CD4-positive, alpha-beta T cell treated with Interferon gamma for 1 hour (primary cell): ENCODE results near the gene FRMD1.

ENCODE experiments used
- DNase-seq: peaks from one replicate; pipeline ENCODE4 v3.0.0-alpha.2; 2020

FRMD1 gene

DNA sequence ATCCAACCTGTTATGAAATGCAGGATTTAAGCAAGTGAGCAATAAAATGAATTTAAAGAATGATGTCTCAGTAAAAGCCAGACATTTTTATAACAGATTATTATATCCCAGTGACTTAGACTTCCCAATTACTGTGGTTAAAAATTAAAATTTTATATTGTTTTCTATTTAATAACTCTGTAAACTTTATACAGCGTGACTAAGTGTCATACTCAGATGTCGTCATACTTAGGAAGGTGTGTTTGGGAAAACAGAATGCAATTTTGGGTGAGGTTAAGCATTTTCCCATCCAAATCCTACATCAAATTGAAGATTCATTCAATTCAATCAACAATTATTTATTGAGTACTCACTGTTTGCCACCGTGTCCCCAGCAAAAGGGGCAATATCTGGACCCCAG lies 31.4 kb upstream of the FRMD1 start:
- DNase-seq: no peak

DNA sequence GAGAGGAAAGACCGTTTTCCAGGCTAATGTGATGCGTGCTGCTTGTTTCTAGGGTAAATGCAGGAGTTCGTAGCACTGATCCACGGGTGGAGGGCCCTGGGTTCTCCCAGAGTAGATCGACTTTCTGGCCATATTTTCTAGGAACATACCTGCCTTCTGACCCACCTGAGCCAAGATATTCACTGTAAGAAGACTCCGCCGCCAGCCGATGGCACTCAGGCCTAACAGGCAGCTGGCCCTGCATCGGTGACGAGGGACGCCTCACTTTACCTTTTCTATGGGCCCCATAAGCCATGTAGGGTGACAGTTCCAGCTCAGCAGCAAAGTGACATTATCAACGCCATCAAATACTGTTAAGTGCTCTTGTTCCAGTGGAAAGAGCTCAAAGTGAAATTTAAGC lies 30.2 kb upstream of the FRMD1 start:
- DNase-seq: no peak

DNA sequence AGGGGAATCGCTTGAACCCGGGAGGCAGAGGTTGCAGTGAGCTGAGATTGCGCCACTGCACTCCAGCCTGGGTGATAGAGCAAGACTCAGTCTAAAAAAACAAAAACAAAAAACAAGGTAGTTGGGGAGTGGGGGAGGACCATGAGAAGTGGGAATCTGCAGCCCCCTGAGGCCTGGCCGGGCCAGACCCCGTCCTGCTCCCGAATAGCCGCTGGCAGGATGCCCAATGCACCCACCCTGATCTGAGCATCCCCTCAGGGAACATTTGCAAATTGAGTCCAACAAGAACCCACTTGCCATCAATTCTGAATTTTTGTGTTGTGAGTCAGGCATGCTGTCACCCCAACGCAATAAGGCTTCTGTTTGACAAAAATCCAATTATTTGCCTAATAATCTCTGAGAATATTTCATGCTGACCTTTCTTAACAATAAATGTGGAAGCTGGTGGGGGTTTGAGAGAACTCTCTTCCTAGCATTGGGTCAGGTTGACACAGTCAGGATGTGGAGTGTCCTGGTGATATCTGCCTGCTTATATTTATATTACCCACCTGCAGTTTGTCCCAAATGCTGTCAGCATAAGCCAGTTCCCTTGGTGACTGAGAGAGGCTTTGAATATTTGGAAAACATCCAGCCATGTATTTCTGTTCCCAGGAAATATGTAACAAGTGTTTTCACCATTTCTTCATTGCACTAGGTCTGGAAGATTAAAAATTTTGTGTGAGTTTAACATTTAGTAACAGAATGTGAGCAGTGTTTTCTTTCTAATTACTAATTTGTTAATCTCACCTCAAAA lies 28.4 kb upstream of the FRMD1 start:
- DNase-seq: no peak

DNA sequence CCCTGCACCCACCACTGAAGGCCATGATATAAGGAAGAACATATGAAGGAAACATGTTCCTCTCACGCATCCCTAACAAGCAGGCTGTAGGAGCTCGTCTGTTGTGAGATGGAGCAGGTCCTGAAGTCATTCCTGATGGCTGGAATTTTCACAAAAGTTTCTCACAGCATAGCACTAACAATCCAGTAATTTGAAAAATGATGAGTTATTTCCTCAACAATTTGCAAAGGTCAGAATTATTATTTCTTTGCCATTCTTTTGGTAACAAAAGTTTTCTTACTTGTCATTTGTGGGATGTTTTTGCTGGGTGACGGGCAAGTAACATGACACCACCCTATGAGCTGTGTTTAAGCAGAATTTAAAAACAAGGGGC lies 27.6 kb upstream of the FRMD1 start:
- no peak for DNase-seq

DNA sequence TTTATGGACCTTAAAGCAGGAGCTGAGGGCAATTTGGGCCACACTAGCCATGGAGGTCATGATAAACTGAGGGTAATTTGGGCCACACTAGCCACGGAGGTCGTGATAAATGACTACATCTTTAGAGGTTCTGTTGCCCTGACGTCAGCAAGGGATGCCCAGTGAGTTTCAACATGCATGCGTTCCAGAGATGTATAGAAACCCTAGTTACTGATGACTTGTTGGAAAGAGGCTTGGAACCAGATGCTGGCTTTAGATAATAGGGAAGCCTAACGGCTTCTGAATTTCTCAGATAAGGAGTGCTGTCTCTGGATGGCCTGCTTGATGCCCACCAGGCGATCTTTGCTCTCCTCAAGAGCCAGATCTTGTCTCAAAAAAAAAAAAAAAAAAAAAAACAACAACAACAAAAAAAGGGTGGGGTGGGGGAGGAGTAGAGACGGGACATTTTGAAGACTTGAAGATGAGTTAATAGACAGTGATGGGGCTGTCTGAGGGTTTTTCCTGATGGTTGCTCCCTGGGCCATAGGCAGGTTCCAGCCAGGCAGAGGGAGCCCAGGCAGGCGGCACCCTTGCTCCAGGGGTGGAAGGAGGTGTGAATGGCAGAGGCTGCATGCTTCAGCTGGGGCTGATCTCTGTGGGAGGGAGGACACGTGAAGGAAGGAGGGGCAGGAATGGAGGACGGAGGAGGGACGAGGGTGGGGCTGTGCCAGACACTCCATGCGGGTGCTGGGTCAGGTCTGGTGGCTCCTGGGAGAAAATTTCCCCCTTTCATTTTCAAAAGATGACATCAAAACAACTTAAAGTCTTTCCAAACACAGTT lies 27.0 kb upstream of the FRMD1 start:
- DNase-seq: no peak

DNA sequence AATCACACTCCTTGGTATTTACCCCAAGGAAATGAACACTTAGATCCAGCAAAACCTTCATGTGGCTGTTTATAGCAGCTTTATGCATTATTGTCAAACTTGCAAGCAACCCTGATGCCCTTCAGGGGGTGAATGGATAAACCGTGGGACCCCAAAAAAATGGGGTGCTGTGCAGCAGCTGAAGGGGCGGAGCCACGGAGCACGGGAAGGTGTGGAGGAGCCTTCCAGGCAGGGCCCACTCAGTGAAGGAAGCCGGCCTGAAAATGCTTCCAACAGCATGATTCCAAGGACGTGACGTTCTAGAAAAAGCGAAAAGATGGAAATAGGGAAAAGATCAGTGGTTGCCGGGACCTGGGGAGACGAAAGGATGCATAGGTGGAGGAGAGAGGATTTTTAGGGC lies 25.6 kb upstream of the FRMD1 start:
- no peak for DNase-seq

DNA sequence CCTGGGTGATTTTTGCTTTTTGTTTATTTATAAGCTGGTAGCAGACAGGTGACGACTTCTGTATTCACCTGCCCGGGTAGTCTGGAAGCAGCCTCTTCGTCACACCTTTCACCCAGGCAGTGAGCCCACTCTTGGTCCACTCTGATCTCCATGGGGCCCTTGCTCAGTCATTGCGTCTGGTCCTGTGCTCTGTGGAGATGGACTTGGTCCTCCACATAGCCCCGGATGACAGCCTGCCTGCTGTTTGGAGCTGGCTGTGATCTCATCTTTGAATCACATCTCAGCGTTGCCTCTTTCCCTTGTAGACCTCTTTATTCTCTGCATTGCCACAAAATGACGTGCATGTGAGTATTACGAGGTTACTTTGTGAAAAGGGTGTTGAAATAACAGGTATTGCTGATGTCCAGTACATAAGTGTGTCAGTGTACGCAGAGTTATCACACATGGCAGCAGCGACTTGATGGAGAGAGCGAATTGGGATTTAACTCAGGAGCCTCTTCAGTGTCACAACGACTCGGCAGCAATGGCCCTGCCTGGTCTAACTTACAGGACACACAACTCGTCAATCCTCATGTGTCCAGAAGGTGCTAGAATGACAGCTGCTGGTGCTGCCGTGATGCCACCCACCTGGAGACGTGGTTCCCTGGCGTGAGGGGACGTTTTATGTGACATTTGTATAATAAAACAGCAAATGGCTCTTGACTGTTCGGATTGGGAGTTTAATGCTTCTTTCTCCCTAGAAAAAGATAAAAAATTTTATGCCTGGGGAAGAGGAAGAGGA lies 24.2 kb upstream of the FRMD1 start:
- no peak for DNase-seq

DNA sequence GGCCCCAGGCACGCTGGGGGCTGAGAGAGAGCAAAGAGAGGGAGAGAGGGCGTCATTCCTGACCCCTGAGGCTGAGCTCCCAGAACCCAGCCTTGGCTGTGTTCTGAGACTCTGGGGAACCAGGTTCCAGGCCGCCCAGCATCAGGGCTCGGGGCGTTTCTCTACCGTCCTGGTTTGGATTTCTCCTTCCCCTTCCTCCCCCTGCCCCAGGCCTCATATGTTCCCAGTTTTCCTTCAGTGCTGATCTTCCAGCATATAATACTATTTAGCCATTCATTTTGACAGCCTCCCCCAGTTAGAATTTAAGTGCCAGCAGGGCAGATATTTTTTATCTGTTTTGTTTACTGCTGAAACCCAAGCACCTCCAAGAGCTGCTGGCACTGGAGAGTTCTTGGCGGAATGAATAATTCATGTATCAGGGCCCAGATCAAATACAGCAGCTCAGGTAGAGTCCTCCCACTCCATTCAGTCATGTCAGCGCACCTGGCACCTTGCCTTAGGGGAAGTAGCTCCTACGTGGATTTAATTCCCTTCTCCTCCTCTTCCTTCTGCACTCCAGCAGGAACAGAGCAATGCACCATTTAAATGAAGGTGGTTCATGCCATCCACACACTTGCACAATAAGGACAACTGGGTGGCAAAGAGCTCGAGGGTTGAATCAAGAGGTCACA lies 23.4 kb upstream of the FRMD1 start:
- DNase-seq: no peak

DNA sequence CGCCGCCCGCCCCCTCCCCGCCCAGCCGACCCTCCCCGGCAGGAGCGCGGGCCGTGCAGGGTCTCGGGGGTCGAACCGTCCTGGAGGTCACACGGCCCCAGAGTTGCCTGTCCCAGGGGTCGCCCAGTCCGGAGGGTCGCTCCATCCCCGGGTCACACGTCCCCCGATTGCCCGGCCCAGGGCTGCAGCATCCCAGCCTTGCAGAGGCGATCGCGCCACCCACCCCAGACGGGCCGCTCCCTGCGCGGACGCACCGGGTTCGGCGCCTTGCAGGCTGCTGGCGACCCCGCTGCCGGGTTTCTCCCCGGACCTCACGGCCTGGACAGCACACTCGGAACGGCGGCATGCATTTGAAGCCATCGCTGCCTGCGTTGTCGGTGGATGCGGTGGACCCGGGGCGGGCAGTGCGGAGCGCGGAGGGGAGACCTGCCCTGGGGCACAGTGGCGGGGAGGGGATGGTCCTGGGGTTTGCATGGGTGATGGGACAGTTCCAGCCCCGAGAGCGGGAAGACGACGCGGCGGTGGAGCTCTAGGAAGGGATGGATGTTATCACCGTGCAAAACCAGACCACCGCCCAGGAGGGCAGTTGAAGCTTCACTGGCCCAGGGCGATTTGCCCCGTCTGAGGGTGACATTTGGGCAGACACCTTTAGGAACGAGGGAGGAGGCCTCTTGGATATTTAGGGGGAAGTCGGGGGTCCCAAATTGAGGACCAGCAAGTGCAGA lies 22.7 kb upstream of the FRMD1 start:
- no peak for DNase-seq

DNA sequence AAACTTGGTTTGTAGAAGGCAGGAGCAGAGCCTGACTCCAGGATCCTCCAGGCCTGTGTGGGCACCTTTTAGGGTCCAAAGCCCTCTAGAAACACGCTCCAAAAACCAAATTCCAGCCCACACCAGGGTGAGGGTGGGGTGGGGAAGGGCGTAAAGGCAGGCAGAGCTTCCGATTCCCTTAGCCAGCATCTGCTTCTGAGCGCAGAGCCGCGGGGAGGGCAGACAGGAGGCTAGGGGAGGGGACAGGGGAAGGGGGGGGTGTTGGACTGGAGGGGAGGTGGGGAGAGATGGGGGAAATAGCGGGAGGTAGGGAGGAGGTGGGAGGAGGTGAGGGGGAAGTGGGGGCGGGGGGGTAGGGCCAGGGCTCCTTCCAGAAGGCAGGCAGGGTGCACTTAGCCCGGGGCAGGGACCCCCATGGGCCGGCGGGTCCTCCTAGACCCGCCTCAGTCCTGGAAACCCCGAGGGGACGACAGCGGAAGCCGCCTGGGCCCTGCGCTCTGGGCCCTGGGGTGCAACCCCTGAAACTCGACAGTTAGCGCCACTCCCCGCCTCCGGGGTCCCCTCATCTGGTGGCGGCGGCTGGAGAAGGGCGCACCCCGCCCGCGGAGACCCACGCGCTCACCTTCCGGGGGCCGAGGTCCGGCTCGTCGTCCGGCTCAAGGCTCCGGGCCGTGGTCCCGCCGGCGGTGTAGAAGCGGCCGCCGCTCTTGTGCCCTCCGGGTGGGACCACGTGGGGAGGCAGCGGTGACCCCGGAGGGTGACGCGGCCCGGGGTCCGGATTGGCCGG lies 22.0 kb upstream of the FRMD1 start:
- DNase-seq: no peak

DNA sequence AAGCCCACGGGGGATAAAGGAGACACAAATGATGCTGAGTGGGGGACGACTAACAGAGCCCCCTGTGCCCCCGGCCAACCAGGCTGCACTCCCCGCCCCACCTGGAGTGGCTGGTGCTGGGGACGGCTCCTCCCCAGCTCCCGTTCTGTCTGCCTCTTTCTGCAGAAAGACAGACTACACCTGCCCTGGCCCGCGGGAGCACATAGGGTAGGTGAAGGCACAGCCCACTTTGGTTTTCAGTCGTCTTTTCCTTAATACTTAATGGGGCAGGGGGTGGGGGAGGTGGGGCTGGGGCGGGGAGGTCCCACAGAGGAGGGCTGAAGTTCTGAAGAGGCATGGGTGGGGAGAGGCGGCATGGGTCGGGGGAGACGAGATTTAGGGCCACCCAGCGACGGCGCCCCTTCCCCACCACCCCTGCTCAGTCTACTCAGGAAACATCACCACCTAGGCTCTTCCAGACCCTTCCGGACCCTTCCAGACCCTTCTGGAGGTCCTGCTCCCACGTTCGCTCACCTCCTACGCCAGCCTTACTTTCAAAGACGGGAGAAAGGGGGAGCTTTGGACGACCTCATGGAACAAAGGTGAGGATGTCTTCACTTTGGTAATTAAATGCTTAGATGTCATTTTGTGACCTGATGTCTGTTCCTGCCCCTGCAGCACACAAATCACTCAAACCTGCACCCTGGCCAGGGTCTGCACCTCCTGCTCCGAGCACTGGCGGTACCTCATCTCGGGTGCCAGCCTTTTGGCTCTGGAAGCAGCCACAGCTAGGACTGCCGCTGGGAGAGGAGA lies 21.2 kb upstream of the FRMD1 start:
- DNase-seq: no peak

DNA sequence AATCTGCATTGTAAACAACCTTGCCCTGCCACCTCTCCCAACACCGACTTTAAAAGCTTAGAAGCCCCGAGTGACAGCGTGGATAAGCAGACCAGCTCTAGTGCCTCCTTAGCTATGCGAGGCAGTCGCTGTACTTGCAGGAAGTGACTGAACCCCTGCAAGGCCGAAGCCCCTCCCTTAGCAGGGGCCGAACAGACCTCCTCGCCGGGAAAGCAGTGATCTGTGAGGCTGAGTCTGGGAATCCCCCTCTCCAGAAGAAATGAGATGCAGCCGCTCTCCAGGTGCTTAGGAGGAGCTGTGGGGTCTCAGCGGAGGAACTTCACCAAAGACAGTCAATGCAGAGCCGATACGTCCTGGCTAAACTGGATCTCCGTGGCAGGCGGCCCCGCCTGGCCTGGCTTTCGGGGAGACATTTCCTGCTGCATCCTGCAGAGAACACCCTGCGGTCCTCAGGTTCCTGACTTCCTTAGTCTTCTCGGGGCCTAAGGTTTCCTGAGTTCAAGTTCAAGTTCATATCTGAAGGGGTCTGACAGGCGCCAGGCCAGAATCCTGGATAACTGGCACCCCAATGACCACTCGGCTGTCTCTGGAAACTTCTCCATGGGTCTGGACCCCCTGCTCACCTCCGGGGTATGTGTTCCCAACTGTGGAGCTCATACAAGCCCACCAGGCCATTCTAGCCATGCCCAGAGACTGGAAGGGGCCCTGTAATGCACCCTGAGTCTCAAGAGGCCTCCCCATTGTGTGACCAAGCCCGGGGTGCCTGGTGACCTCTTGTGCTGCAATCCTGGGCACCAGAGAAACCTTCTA lies 20.4 kb upstream of the FRMD1 start:
- no peak for DNase-seq

DNA sequence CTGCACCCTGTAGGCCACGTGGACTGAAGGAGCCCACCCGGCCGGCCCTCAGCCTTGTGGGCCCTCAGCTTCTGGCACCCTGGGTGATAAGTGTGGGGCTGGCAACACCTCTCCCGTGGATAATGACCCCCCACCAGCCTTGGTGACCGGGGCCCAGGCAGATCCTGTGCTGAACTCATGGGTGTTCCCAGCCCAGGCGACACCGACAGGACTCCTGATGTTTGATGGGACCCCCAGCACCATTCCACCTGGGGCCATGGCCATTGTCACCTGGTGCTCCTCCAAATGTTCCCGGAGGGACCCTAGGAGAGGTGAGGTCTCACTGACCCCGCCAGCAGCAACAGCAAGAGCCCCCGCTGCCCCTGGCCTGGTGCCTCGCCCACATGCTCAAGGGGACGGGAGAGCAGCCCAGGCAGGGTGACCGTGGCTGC lies 19.4 kb upstream of the FRMD1 start:
- DNase-seq: no peak

DNA sequence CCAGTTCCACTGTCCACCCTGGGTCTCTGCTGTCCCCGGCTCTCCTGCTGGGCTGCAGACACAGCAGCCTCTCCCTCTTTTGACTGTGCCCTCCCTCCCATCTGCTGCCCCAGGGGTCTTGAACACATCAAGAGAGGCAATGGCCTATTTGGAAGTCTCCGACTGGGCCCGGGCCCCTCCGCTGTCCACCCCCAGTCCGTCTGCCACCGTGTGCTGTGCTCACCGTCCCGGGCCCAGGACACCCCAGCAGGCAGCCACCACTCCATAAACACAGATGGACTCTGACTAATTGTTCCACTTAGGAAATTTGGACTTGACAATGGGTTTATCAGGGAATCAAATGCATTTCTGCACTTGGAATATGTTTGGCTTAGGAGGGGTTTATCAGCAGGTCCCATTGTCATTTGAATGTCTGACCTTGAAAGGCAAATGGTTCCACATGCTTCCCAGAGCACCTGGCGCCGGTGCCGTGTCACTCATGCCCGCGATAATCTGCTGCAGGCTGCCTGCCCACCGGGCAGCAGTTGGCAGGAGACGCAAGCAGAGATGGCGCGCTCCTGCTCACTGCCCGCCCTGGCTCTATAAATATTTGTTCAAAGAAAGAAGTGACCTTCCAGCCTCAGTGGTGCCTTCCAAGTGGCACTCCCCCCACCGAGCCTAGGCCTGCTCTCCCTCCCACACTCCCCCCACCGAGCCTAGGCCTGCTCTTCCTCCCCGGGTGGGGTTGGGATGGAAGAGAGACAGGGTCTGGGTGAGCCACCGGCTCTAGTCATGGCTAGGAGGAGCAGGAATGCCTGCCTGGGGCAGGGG lies 18.8 kb upstream of the FRMD1 start:
- DNase-seq: no peak

DNA sequence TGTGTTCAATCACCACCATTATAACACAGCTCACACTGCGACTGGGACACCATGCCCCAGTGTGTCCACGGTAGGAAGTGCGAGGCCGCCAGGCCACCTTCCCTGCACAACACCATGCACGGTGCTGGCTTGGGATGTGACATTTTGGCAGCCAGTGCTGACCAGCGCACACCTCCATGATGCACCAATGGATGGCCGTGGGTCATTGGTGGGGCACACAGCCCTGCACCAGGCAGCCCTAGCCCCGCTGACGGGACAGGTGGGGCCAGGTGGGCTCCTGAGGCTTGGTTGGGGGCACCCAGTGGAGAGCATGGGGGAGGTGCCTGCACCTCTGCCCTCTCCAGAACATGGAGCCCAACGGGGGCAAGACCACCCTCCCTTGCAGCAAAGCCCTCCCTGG lies 18.2 kb upstream of the FRMD1 start:
- no peak for DNase-seq

DNA sequence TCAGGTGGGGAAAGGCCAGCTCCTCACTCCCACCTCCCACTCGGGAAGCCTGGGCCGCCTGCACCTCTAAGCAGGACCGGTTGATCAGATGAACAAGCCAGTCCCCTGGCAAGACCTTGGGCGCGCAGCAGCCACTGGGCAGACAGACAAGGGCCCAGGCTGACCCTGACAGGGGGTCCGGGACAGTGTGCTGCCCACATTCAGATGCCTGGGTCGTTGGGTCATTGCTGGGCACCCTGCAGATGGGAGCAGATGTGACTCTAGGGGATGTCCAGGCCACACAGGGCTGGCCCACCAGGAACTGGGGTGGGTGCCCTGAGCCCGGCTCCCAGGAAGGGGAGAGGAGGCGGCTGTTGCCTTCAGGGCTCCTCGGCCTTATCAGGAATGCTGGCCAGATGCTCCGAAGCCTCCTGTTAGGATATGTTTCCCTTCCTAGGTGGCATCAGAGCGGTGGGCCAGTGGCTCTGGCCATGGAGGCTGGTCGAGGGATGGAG lies 17.3 kb upstream of the FRMD1 start:
- no peak for DNase-seq

DNA sequence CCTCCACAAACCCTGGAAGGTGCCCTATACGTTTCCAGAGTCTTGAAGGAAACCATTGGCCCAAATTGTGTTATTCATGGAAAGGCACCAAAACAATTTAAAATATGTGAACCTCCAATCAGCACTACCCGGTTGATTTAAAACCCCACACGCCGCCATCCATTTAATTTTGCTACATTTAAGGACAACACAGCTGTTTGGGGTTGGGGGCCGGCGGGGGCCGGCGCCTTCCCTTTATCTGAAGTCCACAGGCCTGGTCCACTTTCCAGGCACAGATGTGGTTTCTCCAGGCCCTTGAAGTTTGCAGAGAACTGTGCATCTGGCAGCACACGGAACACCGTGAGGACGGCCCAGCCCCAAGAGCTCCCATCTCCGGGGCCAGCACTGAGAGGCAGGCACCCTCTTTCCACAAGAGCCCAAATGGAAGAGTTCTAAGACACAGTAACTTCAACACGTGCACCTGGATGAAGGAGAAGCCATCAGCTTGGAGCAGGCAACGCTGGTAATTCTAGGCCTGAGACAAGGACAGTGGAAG lies 16.8 kb upstream of the FRMD1 start:
- DNase-seq: no peak

DNA sequence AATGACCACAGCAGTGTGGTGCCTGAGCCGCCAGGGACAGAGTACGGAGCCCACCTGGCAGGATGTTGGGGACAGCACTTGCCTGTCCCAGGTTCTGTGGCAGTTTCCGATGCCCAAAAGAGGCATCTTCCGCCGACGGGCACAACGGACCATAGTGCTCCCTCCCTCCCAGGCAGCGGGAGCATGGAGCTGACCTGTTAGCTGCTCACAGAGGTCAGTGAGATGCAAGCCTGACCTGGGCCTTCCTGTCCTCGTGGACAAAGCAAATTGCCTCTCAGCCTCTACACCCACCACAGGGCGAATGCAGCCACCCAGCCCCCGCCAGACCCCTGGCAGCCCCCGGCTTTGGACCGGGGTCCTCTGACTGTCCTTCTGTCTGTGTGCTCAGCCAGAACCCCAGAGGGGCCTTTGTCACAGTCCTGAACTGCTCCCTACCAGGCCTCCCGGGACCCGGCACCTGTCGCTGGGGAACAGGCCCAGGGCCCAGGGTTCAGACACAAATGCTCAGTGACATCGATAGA lies 16.2 kb upstream of the FRMD1 start:
- DNase-seq: no peak
